Loucy (cell line): ENCODE measurements around the gene NRXN3.

Source experiments
- H2AFZ ChIP-seq: fragments of 200-600 bp; sonication (generic); 2 replicates; pipeline ENCODE4 v1.6.0; 2016; ENCODE audit warnings: antibody characterized with exemption, mild to moderate bottlenecking, low read length, moderate library complexity
- H3F3A ChIP-seq: fragments of 200-600 bp; 2 replicates; pipeline ENCODE4 v1.6.0; 2016; ENCODE audit warnings: antibody characterized with exemption, low read depth, mild to moderate bottlenecking
- H3K27me3 ChIP-seq: fragments of 200-600 bp; sonication (generic); 2 replicates; pipeline ENCODE4 v1.6.1; 2014; ENCODE audit warnings: low read length, mild to moderate bottlenecking; ENCODE audit not compliant: insufficient read depth, poor library complexity, severe bottlenecking
- H3K36me3 ChIP-seq: fragments of 200-600 bp; sonication (generic); 2 replicates; pipeline ENCODE4 v1.6.1; 2016; ENCODE audit warnings: low read length; ENCODE audit not compliant: insufficient read depth
- H3K4me1 ChIP-seq: fragments of 200-600 bp; sonication (generic); 2 replicates; pipeline ENCODE4 v1.5.1; 2014; ENCODE audit warnings: low read length, mild to moderate bottlenecking; ENCODE audit not compliant: insufficient read depth, poor library complexity, severe bottlenecking
- H3K4me2 ChIP-seq: fragments of 200-600 bp; sonication (generic); 2 replicates; pipeline ENCODE4 v1.6.0; 2014; ENCODE audit warnings: antibody characterized with exemption, low read length, low read depth, mild to moderate bottlenecking; ENCODE audit not compliant: poor library complexity, severe bottlenecking
- H3K4me3 ChIP-seq: fragments of 200-600 bp; sonication (generic); 2 replicates; pipeline ENCODE4 v1.5.1; 2014; ENCODE audit warnings: low read length, mild to moderate bottlenecking, mixed read lengths; ENCODE audit not compliant: poor library complexity, severe bottlenecking
- H3K79me2 ChIP-seq: fragments of 200-600 bp; sonication (generic); 2 replicates; pipeline ENCODE4 v1.6.1; 2014; ENCODE audit warnings: low read length; ENCODE audit not compliant: insufficient read depth
- H3K9ac ChIP-seq: fragments of 200-600 bp; sonication (generic); 2 replicates; pipeline ENCODE4 v1.6.0; 2014; ENCODE audit warnings: mild to moderate bottlenecking, low read depth, low read length, moderate library complexity; ENCODE audit not compliant: poor library complexity, severe bottlenecking
- H3K9me2 ChIP-seq: fragments of 200-600 bp; sonication (generic); replicated peaks from 2 replicates; pipeline ENCODE4 v1.6.1; 2016; ENCODE audit warnings: low read depth, low read length, mixed read lengths
- H3K9me3 ChIP-seq: fragments of 200-600 bp; sonication (generic); 2 replicates; pipeline ENCODE4 v1.6.1; 2014; ENCODE audit warnings: mild to moderate bottlenecking, antibody characterized with exemption, low read length, low read depth; ENCODE audit not compliant: insufficient read depth
- H4K20me1 ChIP-seq: fragments of 200-600 bp; sonication (generic); 2 replicates; pipeline ENCODE4 v1.6.0; 2014; ENCODE audit warnings: antibody characterized with exemption, low read length, mild to moderate bottlenecking; ENCODE audit not compliant: insufficient read depth, poor library complexity, severe bottlenecking
- CTCF ChIP-seq: fragments of 200-600 bp; sonication (generic); conservative IDR thresholded peaks from 2 replicates; pipeline ENCODE4 v1.5.1; 2014; ENCODE audit warnings: mild to moderate bottlenecking, antibody characterized with exemption, low read length
- EZH2phosphoT487 ChIP-seq: fragments of 200-600 bp; IDR thresholded peaks from 2 replicates; pipeline ENCODE4 v1.6.1; 2018; ENCODE audit warnings: antibody characterized with exemption, mild to moderate bottlenecking, moderate library complexity, borderline replicate concordance

Gene NRXN3

GRCh38 chr14:78259831-78260230, 89.7 kb downstream of the NRXN3 start:
- Histone ChIP-seq H3K4me3 (no peak overlapping the region), H3K4me1 (no peaks in the 10 kb centered on the region), H3K9me3 (no peaks in the 10 kb centered on the region), H3K79me2 (no peaks in the 10 kb centered on the region), H3K36me3 (no peaks in the 10 kb centered on the region), H3K4me2 (no peak overlapping the region), H3K9me2 (no peaks in the 10 kb centered on the region), H3K27me3 (no peaks in the 10 kb centered on the region), H3K9ac (no peak overlapping the region), H4K20me1 (no peaks in the 10 kb centered on the region), H3F3A (no peaks in the 10 kb centered on the region), H2AFZ (no peak overlapping the region)
- TF ChIP-seq CTCF (no peak), EZH2phosphoT487 (no peak)

GRCh38 chr14:78278464-78279250, 108.5 kb downstream of the NRXN3 start:
- no peak overlapping the region for H3K4me3 ChIP-seq
- H3K9me3 ChIP-seq = no peaks in the 10 kb centered on the region
- no peak overlapping the region for H3K4me2 ChIP-seq
- no peaks in the 10 kb centered on the region for H3K4me1 ChIP-seq
- no peak overlapping the region for H2AFZ ChIP-seq
- no peaks in the 10 kb centered on the region for H3K9me2 ChIP-seq
- no peaks in the 10 kb centered on the region for H3K36me3 ChIP-seq
- no peaks in the 10 kb centered on the region for H3F3A ChIP-seq
- TF ChIP-seq CTCF = no peak
- TF ChIP-seq EZH2phosphoT487 = no peak
- no peak overlapping the region for H3K9ac ChIP-seq
- H3K27me3 ChIP-seq = no peaks in the 10 kb centered on the region
- H3K79me2 ChIP-seq = no peaks in the 10 kb centered on the region
- H4K20me1 ChIP-seq = no peaks in the 10 kb centered on the region

GRCh38 chr14:78282437-78282836, 112.3 kb downstream of the NRXN3 start:
- no peaks in the 10 kb centered on the region for H3F3A ChIP-seq
- no peaks in the 10 kb centered on the region for H3K9me2 ChIP-seq
- no peaks in the 10 kb centered on the region for H3K79me2 ChIP-seq
- no peak overlapping the region for H3K4me3 ChIP-seq
- TF ChIP-seq CTCF = no peak
- no peak for TF ChIP-seq EZH2phosphoT487
- H4K20me1 ChIP-seq = no peaks in the 10 kb centered on the region
- H3K4me1 ChIP-seq = no peaks in the 10 kb centered on the region
- no peak overlapping the region for H2AFZ ChIP-seq
- H3K4me2 ChIP-seq = no peak overlapping the region
- no peak overlapping the region for H3K9ac ChIP-seq
- H3K9me3 ChIP-seq = no peaks in the 10 kb centered on the region
- H3K36me3 ChIP-seq = no peaks in the 10 kb centered on the region
- H3K27me3 ChIP-seq = no peaks in the 10 kb centered on the region
